Lung microvascular endothelial cell (primary cell): Measurements from ENCODE around the gene BIVM. TPM values are rescaled to one million over a fixed set of nuclear protein-coding genes. Genes with fewer than 3 reads are reported as not detected.

Experiments used
- DNase-seq, 2 donors: peaks; one replicate each; pipeline versions ENCODE4 v3.0.0 to v3.0.0-alpha.2; 2010; ENCODE audit warnings: low read depth in 2 of 2
- total RNA-seq: library from RNA; depleted of rRNA; stranded (reverse); fragments of >200 nt; gene quantifications from 2 replicates; pipeline ENCODE4 v1.2.1, GENCODE V29; 2014

Gene BIVM
- total RNA-seq, 1 donor from 2014 or later: 16.5 TPM

- no peak for DNase-seq
Measured at GRCh38 chr13:102845289-102845629, 46.3 kb downstream of the BIVM start.

DNA sequence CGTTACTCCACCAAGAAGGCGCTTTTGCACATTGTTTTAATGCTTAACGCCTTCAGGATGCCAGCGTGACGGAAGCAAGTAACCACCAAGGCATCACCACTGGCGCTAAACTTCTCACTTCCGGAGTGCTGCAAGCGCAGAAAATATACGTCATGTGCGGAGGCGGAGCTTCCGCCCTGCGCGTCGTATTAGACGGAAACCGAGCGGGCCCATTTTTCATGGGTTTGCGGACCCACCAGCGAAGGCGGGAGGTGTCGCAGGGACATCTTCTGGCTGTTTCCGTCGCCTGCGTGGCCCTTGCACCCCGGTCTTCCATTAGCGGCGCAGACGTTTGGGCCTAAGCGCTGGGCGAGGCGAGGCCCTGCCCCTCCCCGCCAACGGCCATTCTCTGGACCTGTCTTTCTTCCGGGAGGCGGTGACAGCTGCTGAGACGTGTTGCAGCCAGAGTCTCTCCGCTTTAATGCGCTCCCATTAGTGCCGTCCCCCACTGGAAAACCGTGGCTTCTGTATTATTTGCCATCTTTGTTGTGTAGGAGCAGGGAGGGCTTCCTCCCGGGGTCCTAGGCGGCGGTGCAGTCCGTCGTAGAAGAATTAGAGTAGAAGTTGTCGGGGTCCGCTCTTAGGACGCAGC lies 46.8 kb downstream of the BIVM start, which contains the start of gene ERCC5:
Gene ERCC5 (plus strand): TSS at position 403 of the 631 bp plus-strand sequence. CDS start 235 bp downstream, outside the sequence.
- DNase-seq: peak; percentile 96

DNA sequence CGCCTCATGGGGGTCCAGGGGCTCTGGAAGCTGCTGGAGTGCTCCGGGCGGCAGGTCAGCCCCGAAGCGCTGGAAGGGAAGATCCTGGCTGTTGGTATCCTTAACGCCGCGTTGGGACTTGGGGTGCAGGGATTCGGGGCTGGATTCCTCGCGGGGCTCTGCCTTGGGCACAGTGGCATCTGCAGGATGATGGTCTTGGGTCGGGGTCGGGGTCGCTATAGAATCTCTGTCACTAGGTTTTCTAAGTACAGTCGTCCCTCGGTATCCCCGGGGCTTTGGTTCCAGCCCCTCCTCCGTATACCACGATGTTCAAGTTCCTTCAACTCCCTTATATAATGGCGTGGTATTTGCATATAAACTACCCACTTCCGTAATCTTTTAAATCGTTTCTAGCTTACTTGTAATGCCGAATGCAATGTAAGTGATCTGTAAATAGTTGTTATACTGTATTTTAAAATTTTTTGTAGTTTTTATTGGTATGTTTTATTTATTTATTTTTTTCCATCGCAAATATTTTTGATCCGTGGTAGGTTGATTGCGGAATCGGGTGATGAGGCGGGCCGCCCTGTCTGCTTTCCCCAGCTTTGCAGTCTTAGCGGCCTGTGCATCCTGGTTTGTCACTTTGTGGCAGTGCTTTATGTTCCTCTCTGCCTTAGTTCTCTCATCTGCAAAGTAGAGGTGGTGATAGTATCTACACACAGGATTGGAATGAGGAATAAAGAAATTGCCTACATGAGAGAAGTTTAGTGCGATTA lies 47.5 kb downstream of the BIVM start:
- peak; percentile 52 to 54 for DNase-seq

- DNase-seq: peak; percentile 66 to 72
Measured at GRCh38 chr13:102847272-102848234, 48.6 kb downstream of the BIVM start.

DNA sequence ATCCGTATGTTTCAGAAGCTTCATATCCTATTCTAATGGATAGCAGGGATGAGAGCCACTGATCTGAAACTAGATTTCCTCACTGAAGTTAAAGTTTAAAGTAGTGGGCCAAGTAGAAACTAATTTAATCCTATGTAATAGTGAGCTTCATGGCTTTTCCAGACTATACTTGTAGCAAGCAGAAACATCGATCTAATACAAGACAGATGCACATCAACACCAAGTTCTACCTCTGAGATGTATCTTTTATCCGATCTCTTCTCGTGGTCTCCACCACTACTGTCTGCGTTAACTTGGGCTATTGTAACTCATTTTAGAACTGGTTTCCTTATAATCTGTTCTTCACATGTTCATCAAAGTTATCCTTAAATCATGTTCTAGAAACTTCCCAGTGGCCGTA lies 50.0 kb downstream of the BIVM start:
- no peak for DNase-seq

DNA sequence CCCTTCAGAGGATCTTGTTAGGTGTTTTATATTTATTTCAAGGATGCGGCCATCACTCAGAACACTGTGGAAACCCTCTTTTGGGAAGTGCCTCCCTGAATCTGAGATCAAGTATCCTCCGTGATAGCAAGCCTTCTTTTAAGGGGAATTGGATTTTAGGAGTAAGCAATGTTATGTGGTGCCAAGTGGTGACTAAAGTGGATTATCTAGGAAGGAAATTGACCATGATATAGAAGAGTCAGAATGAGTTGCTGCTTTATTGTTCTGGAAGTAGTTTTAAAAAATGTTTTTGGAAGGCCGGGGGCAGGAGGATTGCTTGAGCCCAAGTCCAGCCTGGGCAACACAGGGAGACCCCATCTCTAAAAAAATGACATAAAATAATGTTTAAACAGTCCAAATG lies 53.6 kb downstream of the BIVM start:
- DNase-seq: peak in 1 of 2 donors; percentile 29

GRCh38 chr13:102854675-102855074 lies 55.8 kb downstream of the BIVM start:
- no peak for DNase-seq

DNA sequence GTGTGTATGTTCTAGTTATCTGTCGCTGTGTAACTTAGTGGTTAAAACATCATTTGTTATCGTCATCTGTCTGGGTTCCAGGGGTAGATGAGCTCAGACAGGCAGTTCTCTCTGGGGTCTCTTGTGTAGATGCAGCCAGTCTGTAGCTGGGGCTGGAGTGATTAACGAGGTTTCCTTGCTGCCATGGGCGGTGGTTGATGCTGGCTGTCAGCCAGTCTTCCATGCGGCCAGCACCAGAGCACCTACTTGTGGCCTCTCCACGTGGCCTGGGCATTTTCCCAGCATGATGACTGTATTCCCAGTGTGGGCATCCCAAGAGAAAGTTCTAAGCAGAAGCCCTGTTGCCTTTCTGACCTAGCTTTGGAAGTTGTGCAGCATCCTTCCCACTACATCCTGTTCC lies 57.6 kb downstream of the BIVM start:
- peak; percentile 24 to 40 for DNase-seq

- DNase-seq: peak in 1 of 2 donors; percentile 93
Measured at GRCh38 chr13:102862624-102863210, 63.8 kb downstream of the BIVM start.

DNA sequence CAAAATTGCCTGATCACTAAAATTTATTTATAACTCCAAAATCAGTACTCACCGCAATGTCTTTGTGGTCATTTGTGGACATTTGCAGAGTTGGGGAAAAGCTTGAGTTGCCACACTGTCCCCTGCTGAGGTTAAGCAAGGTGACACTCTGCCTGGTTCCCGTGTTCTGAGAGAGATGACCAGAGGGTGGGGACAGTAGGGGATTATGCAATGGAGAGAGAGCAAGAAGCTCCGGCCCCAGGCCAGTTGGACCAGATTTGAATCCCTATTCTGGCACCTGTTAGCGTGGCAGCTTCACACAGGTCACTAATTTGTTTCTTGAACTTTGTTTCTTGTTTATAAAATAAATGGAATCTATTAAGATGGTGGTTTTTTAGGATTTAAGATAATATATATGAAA lies 64.7 kb downstream of the BIVM start:
- DNase-seq: no peak

- DNase-seq: no peak
Measured at GRCh38 chr13:102868366-102868936, 69.5 kb downstream of the BIVM start.

DNA sequence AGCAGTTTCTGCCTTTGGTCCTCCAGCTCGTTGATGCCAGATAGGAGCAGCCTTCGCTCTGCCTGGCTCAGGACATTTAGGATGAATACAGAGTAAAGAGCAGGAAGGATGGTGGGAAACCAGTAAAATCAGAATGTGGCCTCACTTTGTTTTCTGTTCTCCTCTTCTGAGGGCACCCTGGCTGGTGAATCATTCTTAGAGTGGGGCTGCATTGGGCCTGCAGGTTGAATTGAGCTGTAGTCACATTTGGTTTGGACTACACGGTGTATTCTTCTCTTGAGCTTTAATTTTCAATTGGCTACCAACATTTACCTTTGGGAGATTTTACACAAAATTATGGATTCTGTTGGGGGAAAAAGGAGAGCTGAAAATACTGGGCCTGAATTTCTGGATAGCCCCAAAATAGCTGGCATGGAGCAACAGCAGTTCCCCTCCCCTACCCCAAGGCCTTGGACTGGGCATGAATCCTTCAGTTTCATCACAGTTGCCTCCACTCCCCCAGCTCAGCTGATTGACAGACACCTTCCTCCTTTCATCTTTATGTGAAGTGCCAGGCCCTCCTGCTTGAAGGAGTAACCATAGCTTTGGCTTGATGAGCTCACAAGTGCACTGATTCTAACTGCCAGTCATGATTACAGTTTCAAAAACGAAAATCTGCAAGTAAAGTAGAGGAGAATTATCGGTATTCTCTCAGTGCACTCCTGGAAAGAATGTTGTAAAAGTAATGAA lies 71.2 kb downstream of the BIVM start:
- no peak for DNase-seq

GRCh38 chr13:102870677-102871415 lies 71.9 kb downstream of the BIVM start:
- DNase-seq: peak; percentile 68 to 74

GRCh38 chr13:102872131-102872530 lies 73.2 kb downstream of the BIVM start:
- DNase-seq: no peak

- no peak for DNase-seq
Measured at GRCh38 chr13:102872531-102872930, 73.6 kb downstream of the BIVM start.

- peak in 1 of 2 donors; percentile 50 for DNase-seq
Measured at GRCh38 chr13:102873653-102874052, 74.7 kb downstream of the BIVM start.

DNA sequence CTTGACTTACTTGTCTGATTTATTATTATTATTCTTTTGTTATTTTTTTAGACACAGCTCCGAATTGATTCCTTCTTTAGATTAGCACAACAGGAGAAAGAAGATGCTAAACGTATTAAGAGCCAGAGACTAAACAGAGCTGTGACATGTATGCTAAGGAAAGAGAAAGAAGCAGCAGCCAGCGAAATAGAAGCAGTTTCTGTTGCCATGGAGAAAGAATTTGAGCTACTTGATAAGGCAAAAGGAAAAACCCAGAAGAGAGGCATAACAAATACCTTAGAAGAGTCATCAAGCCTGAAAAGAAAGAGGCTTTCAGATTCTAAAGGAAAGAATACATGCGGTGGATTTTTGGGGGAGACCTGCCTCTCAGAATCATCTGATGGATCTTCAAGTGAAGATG lies 76.3 kb downstream of the BIVM start:
- no peak for DNase-seq

GRCh38 chr13:102877303-102877702 lies 78.4 kb downstream of the BIVM start:
- DNase-seq: peak in 1 of 2 donors; percentile 23

DNA sequence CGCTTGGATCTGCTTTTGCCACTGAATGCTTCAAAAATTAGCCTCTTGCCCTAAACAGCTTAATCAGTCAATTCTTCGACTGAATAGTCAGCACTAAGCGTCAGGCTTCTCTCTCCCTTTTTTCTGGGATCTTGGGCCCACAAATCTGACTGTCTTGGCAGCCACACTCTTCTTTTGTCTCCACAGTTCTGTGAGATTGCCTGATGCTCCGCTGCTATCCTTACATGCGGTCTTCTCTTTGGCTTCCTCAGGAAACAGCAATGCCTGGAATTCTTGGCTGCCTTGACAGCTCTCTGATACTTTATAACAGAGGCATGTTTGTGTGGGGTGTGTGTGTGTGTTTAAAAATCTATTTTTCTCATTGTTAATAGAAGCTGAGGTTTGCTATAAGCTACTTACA lies 79.6 kb downstream of the BIVM start:
- DNase-seq: peak in 1 of 2 donors; percentile 66
